ENCODE results near the gene TMEM54.

TMEM54 gene

GRCh38 chr1:32858791-32859190 lies 42.4 kb downstream of the TMEM54 start:
- TF ChIP-seq JUND (IDR thresholded peaks at IDR 0.05; ENCODE audit: low read depth), result no peak
- DNase-seq (ENCODE audit: low read depth in 1 of 2, low spot score in 1 of 2), result no peak
- in situ Hi-C loops (cut with HindIII; ENCODE audit: low pct_unique_long_range_greater_than_20kb, low sequenced_read_pairs), result no loop called here

GRCh38 chr1:32858136-32858535 lies 43.1 kb downstream of the TMEM54 start:
- in situ Hi-C loops (cut with HindIII; ENCODE audit: low pct_unique_long_range_greater_than_20kb, low sequenced_read_pairs), result no loop called here
- TF ChIP-seq JUND (IDR thresholded peaks at IDR 0.05; ENCODE audit: low read depth), result no peak
- DNase-seq (ENCODE audit: low read depth in 1 of 2, low spot score in 1 of 2), result no peak

- in situ Hi-C loops (cut with HindIII; ENCODE audit: low pct_unique_long_range_greater_than_20kb, low sequenced_read_pairs), result no loop called here
- no peak for DNase-seq (ENCODE audit: low read depth in 1 of 2, low spot score in 1 of 2)
- TF ChIP-seq JUND (IDR thresholded peaks at IDR 0.05; ENCODE audit: low read depth), result no peak
Measured at GRCh38 chr1:32855861-32856617, 45.1 kb downstream of the TMEM54 start.

- TF ChIP-seq JUND (IDR thresholded peaks at IDR 0.05; ENCODE audit: low read depth), result no peak
- DNase-seq (ENCODE audit: low read depth in 1 of 2, low spot score in 1 of 2), result no peak
- in situ Hi-C loops (cut with HindIII; ENCODE audit: low pct_unique_long_range_greater_than_20kb, low sequenced_read_pairs), result no loop called here
Measured at GRCh38 chr1:32848354-32849063, 52.7 kb downstream of the TMEM54 start.

Data from T47D (cell line).